SK-MEL-5 (cell line): Measurements from ENCODE around the gene B3GNT2. TPM values are rescaled to one million over a fixed set of nuclear protein-coding genes. Genes with fewer than 3 reads are reported as not detected.
A peak's percentile ranks its signal among the peaks of the same experiment; 100 is the strongest.

ENCODE experiments used
- DNase-seq: peaks from one replicate; pipeline ENCODE4 v3.0.0-alpha.2; 2016; ENCODE audit warnings: low read depth, low spot score
- in situ Hi-C: cut with HindIII; loops from 2 replicates; pipeline ENCODE4 v1.10.0; 2016; ENCODE audit warnings: low sequenced_read_pairs, high pct_unique_total_duplicates, low pct_unique_long_range_greater_than_20kb
- total RNA-seq: library from RNA; depleted of rRNA; stranded (reverse); fragments of >200 nt; shearing (Covaris generic); gene quantifications from 2 replicates; pipeline ENCODE4 v1.2.3, GENCODE V29; 2014

B3GNT2 gene
- total RNA-seq, 1 experiment from 2014 or later, result 34.7 TPM

GRCh38 chr2:62219407-62220159 lies 23.7 kb downstream of the B3GNT2 start:
- in situ Hi-C loops, result no loop called here
- no peak for DNase-seq

GRCh38 chr2:62221141-62221540 lies 25.2 kb downstream of the B3GNT2 start:
- no peak for DNase-seq

GRCh38 chr2:62222171-62222570 lies 26.3 kb downstream of the B3GNT2 start:
- no peak for DNase-seq
- in situ Hi-C loops, result no loop called here

More at GRCh38 chr2:62221141-62221540, 25.2 kb downstream of the B3GNT2 start:
- in situ Hi-C loops, result no loop called here

GRCh38 chr2:62222674-62223073 lies 26.8 kb downstream of the B3GNT2 start:
- DNase-seq, result no peak
- in situ Hi-C loops, result no loop called here

- DNase-seq, result peak; percentile 50
- in situ Hi-C loops, result no loop called here
These were observed 29.1 kb downstream of the B3GNT2 start for GRCh38 chr2:62224976-62225375.

- in situ Hi-C loops, result no loop called here
- DNase-seq, result no peak
These were observed 31.6 kb downstream of the B3GNT2 start for GRCh38 chr2:62227386-62228075.

GRCh38 chr2:62229082-62229605 lies 33.2 kb downstream of the B3GNT2 start:
- DNase-seq, result no peak

GRCh38 chr2:62231541-62231940 lies 35.6 kb downstream of the B3GNT2 start:
- no peak for DNase-seq
- in situ Hi-C loops, result no loop called here

More at GRCh38 chr2:62229082-62229605, 33.2 kb downstream of the B3GNT2 start:
- in situ Hi-C loops, result no loop called here

- DNase-seq, result no peak
- in situ Hi-C loops, result no loop called here
These were observed 39.1 kb downstream of the B3GNT2 start for GRCh38 chr2:62234755-62235655.

- DNase-seq, result no peak
- in situ Hi-C loops, result no loop called here
These were observed 40.6 kb downstream of the B3GNT2 start for GRCh38 chr2:62236499-62236898.

- DNase-seq, result no peak
- in situ Hi-C loops, result no loop called here
These were observed 42.3 kb downstream of the B3GNT2 start for GRCh38 chr2:62238236-62238635.

GRCh38 chr2:62240546-62240945 lies 44.6 kb downstream of the B3GNT2 start:
- DNase-seq, result no peak
- in situ Hi-C loops, result no loop called here

- no peak for DNase-seq
- in situ Hi-C loops, result no loop called here
These were observed 48.1 kb downstream of the B3GNT2 start for GRCh38 chr2:62243983-62244382.

GRCh38 chr2:62248226-62248625 lies 52.3 kb downstream of the B3GNT2 start:
- DNase-seq, result no peak
- in situ Hi-C loops, result no loop called here

- DNase-seq, result no peak
- in situ Hi-C loops, result no loop called here
These were observed 54.3 kb downstream of the B3GNT2 start for GRCh38 chr2:62250239-62250638.

GRCh38 chr2:62254424-62255266 lies 58.7 kb downstream of the B3GNT2 start:
- no peak for DNase-seq
- in situ Hi-C loops, result no loop called here

- in situ Hi-C loops, result no loop called here
- DNase-seq, result no peak
These were observed 61.6 kb downstream of the B3GNT2 start for GRCh38 chr2:62257466-62257865.
